BJ (cell line): Measurements from ENCODE around the gene SLC6A17. TPM values are rescaled to one million over a fixed set of nuclear protein-coding genes. Genes with fewer than 3 reads are reported as not detected.
A peak's percentile ranks its signal among the peaks of the same experiment; 100 is the strongest.

Source experiments
- CTCF ChIA-PET: fragments of 350-600 bp; formaldehyde crosslinking; extraction: SDS; loops from one replicate; lab custom pipeline; 2021; ENCODE audit warnings: antibody characterized with exemption, inconsistent platforms; lab: Yijun Ruan, JAX
- POLR2A ChIA-PET: fragments of 300-600 bp; sonication (Branson Sonifier 250); formaldehyde crosslinking; extraction: SDS; loops from one replicate; lab custom pipeline; 2021; ENCODE audit warnings: antibody characterized with exemption; lab: Charles Lee
- DNase-seq: peaks from one replicate; pipeline ENCODE4 v3.0.0-alpha.2; 2011; ENCODE audit warnings: low read depth
- H3K27me3 ChIP-seq: 2 replicates; pipeline ENCODE4 v1.6.0; 2011; ENCODE audit warnings: low read length; ENCODE audit not compliant: control insufficient read depth, insufficient read depth
- H3K36me3 ChIP-seq: 2 replicates; pipeline ENCODE4 v1.5.1; 2011; ENCODE audit warnings: low read length; ENCODE audit not compliant: control insufficient read depth, insufficient read depth
- H3K4me3 ChIP-seq: 2 replicates; pipeline ENCODE4 v1.5.1; 2011; ENCODE audit warnings: low read depth, mild to moderate bottlenecking, control low read depth, low read length
- polyA plus RNA-seq: library from polyadenylated mRNA; depleted of rRNA; stranded (reverse); fragments of >200 nt; gene quantifications from 2 replicates; pipeline ENCODE4 v1.2.3, GENCODE V29; 2011
- TF ChIP-seq, protein P1 (sequence below): IDR thresholded peaks from 2 replicates; pipeline ENCODE4 v1.5.1; 2011; ENCODE audit warnings: low read depth, mild to moderate bottlenecking, control low read depth, inconsistent platforms, low read length, moderate library complexity; ENCODE audit not compliant: insufficient read depth

The SLC6A17 gene
- polyA plus RNA-seq, 1 experiment = 1.6 TPM

DNA sequence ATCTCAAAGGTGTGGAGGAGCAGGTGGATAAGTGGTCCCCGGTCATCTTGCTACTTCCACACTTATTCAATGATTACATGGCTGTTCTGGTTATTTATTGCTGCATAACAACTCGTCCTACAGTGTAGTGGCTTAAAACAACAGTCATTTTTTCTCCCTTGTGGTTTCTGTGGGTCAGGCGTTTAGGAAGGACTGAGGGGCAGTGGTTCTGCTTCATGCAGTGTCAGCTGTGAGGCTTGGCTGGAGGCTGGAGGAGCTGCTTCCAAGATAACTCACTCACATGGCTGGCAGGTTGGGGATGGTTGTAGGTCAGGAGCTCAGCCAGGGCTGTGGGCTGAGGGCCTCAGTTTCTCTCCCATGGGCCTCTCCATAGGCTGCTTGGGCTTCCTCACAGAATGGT is 5.9 kb upstream of the SLC6A17 start:
- POLR2A ChIA-PET = no interaction called here
- H3K27me3 ChIP-seq = peaks cover 36% of the 10 kb centered on the region
- TF ChIP-seq, protein P1, sequence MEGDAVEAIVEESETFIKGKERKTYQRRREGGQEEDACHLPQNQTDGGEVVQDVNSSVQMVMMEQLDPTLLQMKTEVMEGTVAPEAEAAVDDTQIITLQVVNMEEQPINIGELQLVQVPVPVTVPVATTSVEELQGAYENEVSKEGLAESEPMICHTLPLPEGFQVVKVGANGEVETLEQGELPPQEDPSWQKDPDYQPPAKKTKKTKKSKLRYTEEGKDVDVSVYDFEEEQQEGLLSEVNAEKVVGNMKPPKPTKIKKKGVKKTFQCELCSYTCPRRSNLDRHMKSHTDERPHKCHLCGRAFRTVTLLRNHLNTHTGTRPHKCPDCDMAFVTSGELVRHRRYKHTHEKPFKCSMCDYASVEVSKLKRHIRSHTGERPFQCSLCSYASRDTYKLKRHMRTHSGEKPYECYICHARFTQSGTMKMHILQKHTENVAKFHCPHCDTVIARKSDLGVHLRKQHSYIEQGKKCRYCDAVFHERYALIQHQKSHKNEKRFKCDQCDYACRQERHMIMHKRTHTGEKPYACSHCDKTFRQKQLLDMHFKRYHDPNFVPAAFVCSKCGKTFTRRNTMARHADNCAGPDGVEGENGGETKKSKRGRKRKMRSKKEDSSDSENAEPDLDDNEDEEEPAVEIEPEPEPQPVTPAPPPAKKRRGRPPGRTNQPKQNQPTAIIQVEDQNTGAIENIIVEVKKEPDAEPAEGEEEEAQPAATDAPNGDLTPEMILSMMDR = no peak
- CTCF ChIA-PET = interaction anchor here (0.9 to 1.7 kb wide), 2 partner anchors 19 to 90 kb away, joined by 3 to 4 read pairs; no protein-coding TSS in a partner anchor
- DNase-seq = no peak
- no peak overlapping the region for H3K4me3 ChIP-seq
- no peaks in the 10 kb centered on the region for H3K36me3 ChIP-seq

DNA sequence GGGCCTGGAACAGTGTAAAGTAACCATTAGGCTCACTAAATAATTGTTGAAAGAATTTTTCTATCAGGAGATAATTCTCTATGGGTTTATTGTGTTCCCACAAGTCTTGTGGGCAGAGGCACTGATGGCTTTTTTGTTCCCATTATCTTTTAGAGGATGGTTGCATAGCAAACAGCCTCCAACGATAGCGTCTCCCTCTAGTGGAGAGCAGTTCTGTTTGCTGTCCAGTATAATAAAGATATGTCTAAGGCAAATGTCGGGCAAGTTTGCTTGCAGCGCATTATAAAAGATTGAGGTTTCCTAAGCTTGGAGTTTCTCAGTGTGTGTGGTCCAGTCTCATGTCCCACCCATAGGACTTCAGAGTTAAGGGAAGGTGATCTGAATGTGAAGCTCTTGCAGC is 1.3 kb upstream of the SLC6A17 start:
- ChIA-PET POLR2A (no interaction called here), CTCF (interaction anchor here (1.1 kb wide), 1 partner anchor 24 kb away, joined by 3 read pairs; no protein-coding TSS in a partner anchor)
- Histone ChIP-seq H3K4me3 (no peak overlapping the region), H3K27me3 (peaks cover 21% of the 10 kb centered on the region), H3K36me3 (no peaks in the 10 kb centered on the region)
- DNase-seq = no peak
- TF ChIP-seq, protein P1 = peak; percentile 42

DNA sequence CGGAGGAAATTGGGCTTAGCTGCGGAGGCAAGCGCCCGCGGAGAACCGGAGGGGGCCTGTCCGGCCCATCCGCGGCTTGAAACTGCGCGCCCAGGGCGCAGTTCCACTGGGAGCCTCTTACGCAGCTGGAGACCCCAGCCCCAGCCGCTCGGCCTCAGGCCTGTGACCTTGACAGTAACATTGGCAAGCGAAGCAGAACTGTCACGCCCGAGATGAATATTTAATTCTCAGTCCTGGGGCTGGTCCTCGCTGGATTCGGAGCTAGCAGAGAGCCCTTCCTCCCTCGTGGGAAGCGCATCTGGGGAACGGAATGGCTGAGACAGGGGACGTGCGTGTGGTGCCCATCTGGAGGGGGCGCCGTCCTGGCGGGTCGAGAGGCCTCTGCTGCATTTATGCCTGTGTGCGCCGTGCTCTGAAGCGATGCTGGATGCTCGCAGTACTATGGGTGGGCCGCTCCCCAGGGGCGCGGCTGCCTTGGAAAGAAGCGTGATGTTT is 928 bp downstream of the SLC6A17 start:
- Histone ChIP-seq H3K27me3 (peaks cover 12% of the 10 kb centered on the region), H3K36me3 (no peaks in the 10 kb centered on the region), H3K4me3 (peak overlapping the region; percentile 42)
- TF ChIP-seq, protein P1 = no peak
- no peak for DNase-seq
- POLR2A ChIA-PET = no interaction called here
- CTCF ChIA-PET = interaction anchor here (0.6 to 1.6 kb wide), 5 partner anchors 11 to 121 kb away, joined by 3 to 8 read pairs (median 4); no protein-coding TSS in a partner anchor

DNA sequence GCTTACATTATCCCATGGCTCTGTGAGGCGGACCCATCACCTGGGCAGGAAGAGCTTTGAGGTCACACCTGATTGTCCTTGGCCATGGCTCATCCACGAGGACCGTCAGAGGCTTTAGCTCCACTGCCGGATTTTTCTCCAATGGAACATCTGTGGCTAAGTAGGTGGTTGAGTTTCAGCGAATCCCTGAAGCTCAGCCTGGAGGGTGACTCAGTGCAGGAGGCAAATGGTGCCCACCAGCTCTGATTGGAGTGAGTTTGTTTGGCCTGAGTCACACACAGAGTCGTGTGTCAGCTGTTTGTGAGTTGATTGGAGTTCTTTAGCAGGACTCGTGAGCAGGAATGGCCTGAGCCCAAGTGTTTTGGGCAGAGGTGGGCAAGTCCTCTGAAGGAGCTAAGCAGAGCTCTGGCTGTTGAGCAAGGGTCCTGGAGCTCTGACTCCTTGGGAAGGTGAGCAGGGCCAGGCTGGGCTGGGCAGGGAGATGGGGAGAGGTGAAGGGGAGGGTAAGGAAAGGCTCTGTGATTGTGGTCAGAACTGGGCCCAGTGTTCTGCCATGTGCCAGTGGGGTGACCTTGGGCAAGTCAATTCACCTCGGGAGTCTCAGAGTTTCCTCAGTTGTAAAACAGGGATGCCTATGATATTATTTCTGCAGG is 2.0 kb downstream of the SLC6A17 start:
- Histone ChIP-seq H3K4me3 (no peak overlapping the region), H3K27me3 (peaks cover 9% of the 10 kb centered on the region), H3K36me3 (no peaks in the 10 kb centered on the region)
- ChIA-PET POLR2A (no interaction called here), CTCF (interaction anchor here (1.0 to 1.6 kb wide), 4 partner anchors 12 to 99 kb away, joined by 3 to 5 read pairs (median 4); no protein-coding TSS in a partner anchor)
- no peak for DNase-seq
- TF ChIP-seq, protein P1 = no peak

DNA sequence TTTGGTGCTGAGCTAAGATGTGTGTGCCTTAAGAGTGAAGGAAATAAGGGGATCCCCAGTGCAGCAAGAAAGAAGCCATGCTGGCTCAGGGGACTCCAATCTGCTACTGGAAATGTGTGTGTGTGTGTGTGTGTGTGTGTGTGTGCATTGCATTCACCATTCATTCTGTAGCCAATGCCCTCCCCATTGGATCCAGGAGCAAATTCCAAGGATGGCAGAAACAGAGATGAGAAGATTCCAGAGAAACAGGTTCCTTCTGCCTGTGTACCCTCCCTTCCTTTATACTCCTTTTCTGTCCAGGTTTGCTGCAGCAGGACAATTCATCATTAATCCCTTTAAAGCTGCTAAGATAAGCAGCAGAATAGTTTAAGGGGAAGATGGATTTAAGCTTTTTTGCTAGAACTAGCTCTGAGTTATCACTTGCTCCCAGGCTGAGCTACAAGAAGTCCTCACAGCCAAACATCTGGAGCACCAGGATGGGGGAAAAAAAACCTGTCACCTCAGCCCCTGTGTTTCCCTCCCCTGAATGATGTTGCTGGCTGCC is 3.2 kb downstream of the SLC6A17 start:
- ChIA-PET CTCF (interaction anchor here (1.3 to 1.6 kb wide), 2 partner anchors 36 to 100 kb away, joined by 4 to 5 read pairs; no protein-coding TSS in a partner anchor), POLR2A (no interaction called here)
- H3K36me3 ChIP-seq = no peaks in the 10 kb centered on the region
- DNase-seq = no peak
- TF ChIP-seq, protein P1 = no peak
- peaks cover 3% of the 10 kb centered on the region; the same call in 1 of the 2 replicates for H3K27me3 ChIP-seq
- H3K4me3 ChIP-seq = no peak overlapping the region
